Keratinocyte (primary cell): ENCODE results near the gene CGNL1.

ENCODE experiments used
- CTCF ChIP-seq, 3 experiments: IDR thresholded peaks in 1 of 3; conservative IDR thresholded peaks in 1 of 3; optimal IDR thresholded peaks in 1 of 3; 2 replicates in 2 of 3; 3 replicates in 1 of 3; pipeline versions ENCODE3 to v1.5.1; 2011; ENCODE audit warnings: low read length in 3 of 3, mild to moderate bottlenecking in 3 of 3, moderate library complexity in 2 of 3, control low read depth in 1 of 3, inconsistent platforms in 1 of 3; ENCODE audit not compliant: insufficient read depth in 2 of 3; ENCODE audit errors: extremely low read depth in 1 of 3
- EZH2 ChIP-seq: IDR thresholded peaks from one replicate; pipeline ENCODE4 v1.6.1; 2012; ENCODE audit warnings: inconsistent platforms, mild to moderate bottlenecking, low read length, moderate library complexity

- TF ChIP-seq CTCF (optimal IDR thresholded peaks at IDR 0.05 in 1 of 3, IDR thresholded peaks at IDR 0.05 in 1 of 3, conservative IDR thresholded peaks at IDR 0.05 in 1 of 3; ENCODE audit: extremely low read depth in 1 of 3, insufficient read depth in 2 of 3, low read length in 3 of 3), result no peak
- TF ChIP-seq EZH2, result no peak
Measured at GRCh38 chr15:57476533-57476975, 100.2 kb downstream of the CGNL1 start.
